Muscle layer of duodenum (tissue), 2 donors: ENCODE measurements around the gene KIRREL1.

Experiments
- H3K27ac ChIP-seq: one replicate; pipeline ENCODE4 v1.7.0; 2013; ENCODE audit warnings: mild to moderate bottlenecking, low read length
- H3K27me3 ChIP-seq: one replicate; pipeline ENCODE4 v1.7.0; 2013; ENCODE audit warnings: low read depth, mild to moderate bottlenecking, control low read depth, low read length
- H3K36me3 ChIP-seq, 2 donors: one replicate each; pipeline ENCODE4 v1.7.0; 2013; ENCODE audit warnings: low read length in 2 of 2, control low read depth in 1 of 2, mild to moderate bottlenecking in 1 of 2; ENCODE audit not compliant: insufficient read depth in 2 of 2, control insufficient read depth in 1 of 2
- H3K4me1 ChIP-seq, 2 donors: one replicate each; pipeline ENCODE4 v1.7.0; 2013; ENCODE audit warnings: low read length in 2 of 2, mild to moderate bottlenecking in 2 of 2, control low read depth in 1 of 2, moderate library complexity in 1 of 2; ENCODE audit not compliant: insufficient read depth in 2 of 2, control insufficient read depth in 1 of 2
- H3K4me3 ChIP-seq, 2 donors: one replicate each; pipeline ENCODE4 v1.7.0; 2013; ENCODE audit warnings: low read length in 2 of 2, low read depth in 1 of 2, mild to moderate bottlenecking in 1 of 2
- H3K9me3 ChIP-seq, 2 donors: one replicate each; pipeline ENCODE4 v1.7.0; 2013; ENCODE audit warnings: low read length in 2 of 2, control low read depth in 1 of 2, mild to moderate bottlenecking in 1 of 2; ENCODE audit not compliant: control insufficient read depth in 1 of 2
- donor health status: healthy.

KIRREL1 gene

DNA sequence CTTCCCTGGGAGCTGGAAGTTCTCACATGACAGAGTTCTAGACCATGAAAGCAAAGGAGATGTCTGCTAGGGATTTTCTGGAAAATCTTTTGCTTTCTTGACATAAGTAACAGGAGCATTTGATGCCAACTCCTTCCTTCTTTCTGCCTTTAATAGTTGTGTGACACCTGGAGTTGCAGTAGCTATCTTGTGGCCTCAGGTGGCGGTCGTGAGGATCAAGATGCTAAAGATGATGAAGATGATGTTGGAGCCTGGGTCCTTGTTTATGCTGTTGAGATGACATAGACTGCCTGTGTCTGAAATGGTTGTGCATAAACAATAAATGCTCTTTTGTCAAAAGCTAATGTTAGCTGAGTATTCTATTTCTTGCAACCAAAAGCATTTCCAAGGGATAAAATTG, 32.7 kb upstream of the KIRREL1 start:
- no peak overlapping the region for H3K4me3 ChIP-seq
- H3K36me3 ChIP-seq, result no peaks in the 10 kb centered on the region
- no peaks in the 10 kb centered on the region for H3K9me3 ChIP-seq
- H3K4me1 ChIP-seq, result no peaks in the 10 kb centered on the region
- no peaks in the 10 kb centered on the region for H3K27me3 ChIP-seq
- H3K27ac ChIP-seq, result no peak overlapping the region

DNA sequence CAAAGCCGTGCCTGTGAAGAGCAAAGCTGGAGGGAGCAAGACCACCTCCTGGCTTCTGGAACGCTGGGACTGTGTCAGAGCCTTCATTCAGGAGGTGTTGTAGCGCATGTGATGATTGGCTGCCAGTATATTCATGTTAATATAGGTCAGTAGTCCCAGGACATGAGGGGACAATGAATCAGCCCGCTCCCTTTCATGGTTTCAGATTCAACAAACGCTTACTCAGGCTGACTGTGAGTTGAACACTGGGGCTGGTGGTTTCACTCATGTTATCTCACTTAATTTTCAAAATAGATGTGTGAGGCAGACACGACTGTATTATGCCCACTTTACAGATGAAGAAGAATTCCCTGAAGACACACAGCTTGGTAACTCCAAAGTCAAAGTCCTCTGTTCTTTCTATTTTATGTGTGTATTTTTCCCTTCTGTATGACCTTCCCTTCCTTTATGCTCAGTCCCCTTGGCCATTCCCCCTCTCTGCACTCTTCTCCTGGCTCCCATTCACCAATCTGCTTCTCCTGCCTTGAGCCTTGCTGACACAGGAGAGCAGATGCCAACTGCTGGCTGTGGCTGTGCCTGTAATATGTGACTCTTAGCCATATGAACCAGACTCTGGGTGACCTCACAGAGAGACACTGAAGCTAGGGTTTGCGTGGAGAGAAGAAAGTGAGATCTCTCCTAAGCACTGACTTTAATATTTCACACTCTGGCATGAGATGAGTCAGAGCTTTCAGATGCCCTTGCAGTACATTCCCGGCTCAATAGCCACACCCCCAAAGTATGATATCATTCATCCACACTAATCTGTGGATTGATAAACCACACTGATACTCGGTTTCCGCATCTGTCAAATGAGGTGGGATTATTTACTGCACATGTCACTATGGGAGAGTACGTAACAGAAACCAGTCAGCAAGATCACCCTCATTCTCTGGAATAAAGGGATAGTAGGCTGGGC, 31.4 kb upstream of the KIRREL1 start:
- H3K27ac ChIP-seq, result no peak overlapping the region
- no peaks in the 10 kb centered on the region for H3K27me3 ChIP-seq
- peaks cover 0 to 3% of the 10 kb centered on the region in 2 donors for H3K9me3 ChIP-seq
- H3K36me3 ChIP-seq, result no peaks in the 10 kb centered on the region
- H3K4me1 ChIP-seq, result no peaks in the 10 kb centered on the region
- no peak overlapping the region for H3K4me3 ChIP-seq

DNA sequence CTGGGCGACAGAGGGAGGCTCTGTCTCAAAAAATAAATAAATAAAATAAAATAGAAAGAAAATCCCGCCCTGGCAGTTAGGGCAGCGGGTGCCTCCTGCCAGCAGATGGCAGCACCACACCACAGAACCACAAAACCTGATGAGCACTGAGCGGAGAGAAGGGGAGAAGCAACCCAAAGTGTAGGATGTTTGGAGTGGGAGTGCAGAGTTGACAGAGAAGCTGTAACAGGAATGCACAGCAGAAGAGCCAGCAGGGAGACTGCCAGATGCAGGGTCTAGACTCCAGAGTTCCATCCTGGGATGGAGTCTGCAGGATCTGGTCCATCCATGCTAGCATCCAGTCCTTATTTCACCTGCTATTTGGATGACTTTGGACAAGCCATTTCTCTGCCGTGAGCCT, 29.7 kb upstream of the KIRREL1 start:
- Histone ChIP-seq H3K27me3 (no peaks in the 10 kb centered on the region), H3K27ac (no peak overlapping the region), H3K9me3 (peaks cover 0 to 8% of the 10 kb centered on the region in 2 donors), H3K4me3 (no peak overlapping the region), H3K36me3 (no peaks in the 10 kb centered on the region), H3K4me1 (no peaks in the 10 kb centered on the region)

DNA sequence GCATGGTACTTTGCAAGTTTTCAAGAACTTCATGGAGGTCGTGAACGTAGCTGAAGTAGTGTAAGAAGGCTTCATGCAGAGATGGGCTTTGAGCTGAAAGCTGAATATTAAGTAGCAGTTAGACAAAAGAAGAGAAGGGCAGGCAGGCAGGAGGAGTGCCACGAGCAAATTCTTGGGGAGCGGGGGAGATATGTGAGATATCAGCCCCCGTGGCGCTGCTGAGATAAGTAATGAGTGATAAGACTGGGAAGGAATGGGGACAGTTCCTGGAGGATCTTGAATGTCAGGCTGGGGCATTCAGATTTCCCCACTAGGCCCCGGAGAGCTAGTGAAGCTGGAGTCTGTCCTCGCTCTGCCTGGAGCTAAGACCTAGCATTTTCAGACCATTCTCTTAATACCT, 27.9 kb upstream of the KIRREL1 start:
- H3K36me3 ChIP-seq, result no peaks in the 10 kb centered on the region
- no peaks in the 10 kb centered on the region for H3K27me3 ChIP-seq
- H3K4me1 ChIP-seq, result peaks cover 0 to 7% of the 10 kb centered on the region in 2 donors
- H3K27ac ChIP-seq, result no peak overlapping the region
- H3K9me3 ChIP-seq, result peaks cover 0 to 8% of the 10 kb centered on the region in 2 donors
- no peak overlapping the region for H3K4me3 ChIP-seq

DNA sequence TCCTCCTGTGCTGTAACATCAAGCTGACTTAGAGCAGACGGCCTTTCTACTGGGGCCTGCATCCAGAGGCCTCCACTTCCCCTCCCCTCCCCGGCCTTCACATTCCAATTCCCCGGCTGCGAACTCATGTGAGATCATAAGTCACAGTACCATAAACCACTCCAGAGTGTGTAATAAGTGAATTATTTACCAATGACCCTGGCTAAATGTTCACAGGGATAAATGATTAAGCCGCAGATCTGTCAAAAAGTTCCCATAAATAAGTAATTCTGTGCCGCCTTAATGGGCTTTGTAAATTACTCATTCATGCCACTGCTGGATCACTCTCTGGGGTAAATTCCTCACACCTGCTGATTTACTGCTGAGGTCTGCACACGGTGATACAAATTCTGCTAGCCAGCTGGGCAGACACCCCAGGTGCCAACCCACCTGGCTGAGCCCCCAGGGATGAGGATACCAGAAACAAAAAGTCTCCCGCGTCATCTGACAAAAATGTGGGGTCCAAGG, 27.4 kb upstream of the KIRREL1 start:
- Histone ChIP-seq H3K27me3 (no peaks in the 10 kb centered on the region), H3K27ac (no peak overlapping the region), H3K9me3 (peaks cover 0 to 8% of the 10 kb centered on the region in 2 donors), H3K4me3 (no peak overlapping the region), H3K4me1 (peaks cover 0 to 7% of the 10 kb centered on the region in 2 donors), H3K36me3 (no peaks in the 10 kb centered on the region)

DNA sequence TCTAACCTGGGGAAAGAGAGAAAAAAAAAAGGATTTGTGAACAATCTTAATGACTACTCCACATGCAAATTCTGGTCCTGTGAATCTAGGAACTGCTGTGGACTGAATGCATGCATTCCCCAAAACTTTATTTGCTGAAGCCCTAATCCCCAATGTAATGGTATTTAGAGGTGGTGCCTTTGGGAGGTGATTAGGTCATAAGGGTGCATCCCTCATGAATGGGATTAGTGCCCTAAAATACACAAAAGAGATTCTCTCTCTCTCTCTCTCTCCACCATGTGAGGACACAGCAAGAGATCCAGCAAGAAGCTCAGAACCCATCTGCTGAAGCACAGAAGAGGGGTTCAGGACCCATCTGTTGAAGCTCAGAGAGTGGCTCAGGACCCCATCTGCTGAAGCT, 26.2 kb upstream of the KIRREL1 start:
- Histone ChIP-seq H3K27me3 (no peaks in the 10 kb centered on the region), H3K4me1 (peaks cover 0 to 7% of the 10 kb centered on the region in 2 donors), H3K4me3 (no peak overlapping the region), H3K27ac (no peak overlapping the region), H3K9me3 (peaks cover 0 to 8% of the 10 kb centered on the region in 2 donors), H3K36me3 (no peaks in the 10 kb centered on the region)

DNA sequence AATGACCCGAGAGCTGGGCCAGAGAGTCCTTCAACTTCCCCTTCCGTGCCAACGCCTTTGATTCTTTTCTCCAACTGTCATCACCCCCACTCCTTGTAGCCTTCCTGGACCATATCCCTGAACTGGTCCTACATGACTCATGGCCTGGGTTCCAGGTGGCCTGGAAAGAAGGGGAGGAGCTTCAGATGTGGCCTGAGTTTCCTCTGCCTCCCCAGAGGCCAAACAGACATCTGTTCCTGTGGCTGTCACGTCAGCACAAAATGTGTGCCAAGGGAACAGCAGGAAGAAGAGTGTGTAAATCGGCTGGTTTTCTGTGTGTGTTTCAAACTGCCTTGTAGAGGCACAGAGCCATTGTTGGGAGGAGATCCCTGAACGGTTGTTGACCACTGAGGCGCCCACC, 24.9 kb upstream of the KIRREL1 start:
- Histone ChIP-seq H3K4me3 (no peak overlapping the region), H3K36me3 (no peaks in the 10 kb centered on the region), H3K4me1 (peaks cover 0 to 7% of the 10 kb centered on the region in 2 donors), H3K9me3 (peaks cover 0 to 8% of the 10 kb centered on the region in 2 donors), H3K27me3 (no peaks in the 10 kb centered on the region), H3K27ac (no peak overlapping the region)

DNA sequence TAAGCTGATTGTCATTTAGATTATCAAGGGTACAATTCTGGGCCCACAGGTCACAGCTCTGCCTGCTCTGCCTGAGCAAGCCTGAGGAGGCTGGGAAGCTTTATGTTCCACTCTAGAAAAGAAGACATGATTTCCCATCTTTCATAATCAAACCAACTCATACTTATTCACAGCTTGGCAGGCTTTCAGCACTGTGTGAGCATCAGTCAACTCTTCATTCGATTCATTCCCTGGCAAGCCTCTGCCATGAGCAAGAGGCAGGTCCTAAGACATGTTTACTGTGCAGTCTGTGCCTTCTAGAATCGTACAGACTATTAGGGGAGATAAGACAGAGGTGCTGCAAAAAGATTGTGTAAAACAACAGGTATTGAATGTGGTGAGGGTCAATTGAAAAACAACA, 24.5 kb upstream of the KIRREL1 start:
- Histone ChIP-seq H3K9me3 (peaks cover 0 to 8% of the 10 kb centered on the region in 2 donors), H3K27ac (no peak overlapping the region), H3K36me3 (no peaks in the 10 kb centered on the region), H3K4me1 (peaks cover 0 to 7% of the 10 kb centered on the region in 2 donors), H3K4me3 (no peak overlapping the region), H3K27me3 (no peaks in the 10 kb centered on the region)

DNA sequence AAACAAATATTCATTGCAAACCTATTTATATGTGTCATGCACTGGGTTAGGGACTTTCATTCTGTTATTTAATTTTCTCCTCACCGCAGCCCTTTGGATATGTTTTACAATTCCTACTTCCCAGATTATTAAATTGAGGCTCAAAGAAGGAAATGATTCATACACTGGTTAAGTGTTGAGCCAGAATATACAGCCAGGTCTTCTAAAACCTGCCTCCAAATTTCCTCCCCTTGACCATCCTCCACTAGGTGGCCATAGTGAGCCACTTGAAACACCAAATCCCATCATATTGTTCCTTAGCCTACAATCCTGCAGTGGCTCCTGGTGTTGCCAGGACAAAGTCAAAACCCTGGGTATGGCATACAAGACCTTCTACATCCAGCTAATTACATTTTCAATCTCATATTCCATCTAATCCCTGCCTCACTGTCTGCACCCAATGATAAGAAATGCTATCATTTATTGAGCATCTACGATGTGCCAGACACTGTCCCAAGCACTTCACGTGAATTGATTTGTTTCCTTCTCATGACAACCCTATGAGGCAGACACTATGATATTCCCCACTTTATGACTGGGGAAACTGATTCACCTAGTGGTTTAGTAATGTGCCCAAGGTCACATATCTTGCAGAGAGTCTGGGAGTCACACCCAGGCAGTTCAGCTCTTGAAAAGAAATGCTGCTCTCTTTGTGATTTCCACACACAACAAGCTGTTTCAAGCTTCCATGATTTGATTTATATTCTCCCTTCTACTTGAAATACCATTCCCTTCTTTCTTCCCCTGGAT, 23.6 kb upstream of the KIRREL1 start:
- no peaks in the 10 kb centered on the region for H3K27me3 ChIP-seq
- no peak overlapping the region for H3K27ac ChIP-seq
- H3K36me3 ChIP-seq, result no peaks in the 10 kb centered on the region
- H3K4me1 ChIP-seq, result peaks cover 0 to 7% of the 10 kb centered on the region in 2 donors
- peaks cover 0 to 8% of the 10 kb centered on the region in 2 donors for H3K9me3 ChIP-seq
- no peak overlapping the region for H3K4me3 ChIP-seq

DNA sequence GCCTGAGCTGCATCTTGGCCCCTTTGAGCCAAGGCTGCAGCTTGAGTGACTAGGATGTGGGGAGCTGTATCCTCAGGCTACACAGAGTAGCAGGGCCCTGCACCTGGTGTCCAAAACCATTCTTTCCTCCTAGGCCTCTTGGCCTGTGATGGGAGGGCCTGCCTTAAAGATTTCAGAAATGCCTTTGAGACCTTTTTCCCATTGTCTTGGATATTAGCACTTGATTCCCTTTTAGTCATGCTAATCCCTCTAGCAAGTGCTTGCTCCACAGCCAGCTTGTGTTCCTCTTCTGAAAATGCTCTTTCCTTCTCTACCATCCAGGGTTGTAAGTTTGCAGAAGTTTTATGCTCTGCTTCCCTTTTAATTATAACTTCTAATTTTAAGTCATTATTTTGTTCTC, 21.7 kb upstream of the KIRREL1 start:
- H3K9me3 ChIP-seq, result peaks cover 0 to 8% of the 10 kb centered on the region in 2 donors
- no peaks in the 10 kb centered on the region for H3K36me3 ChIP-seq
- H3K27me3 ChIP-seq, result no peaks in the 10 kb centered on the region
- H3K4me3 ChIP-seq, result no peak overlapping the region
- H3K27ac ChIP-seq, result no peak overlapping the region
- H3K4me1 ChIP-seq, result peaks cover 0 to 7% of the 10 kb centered on the region in 2 donors

DNA sequence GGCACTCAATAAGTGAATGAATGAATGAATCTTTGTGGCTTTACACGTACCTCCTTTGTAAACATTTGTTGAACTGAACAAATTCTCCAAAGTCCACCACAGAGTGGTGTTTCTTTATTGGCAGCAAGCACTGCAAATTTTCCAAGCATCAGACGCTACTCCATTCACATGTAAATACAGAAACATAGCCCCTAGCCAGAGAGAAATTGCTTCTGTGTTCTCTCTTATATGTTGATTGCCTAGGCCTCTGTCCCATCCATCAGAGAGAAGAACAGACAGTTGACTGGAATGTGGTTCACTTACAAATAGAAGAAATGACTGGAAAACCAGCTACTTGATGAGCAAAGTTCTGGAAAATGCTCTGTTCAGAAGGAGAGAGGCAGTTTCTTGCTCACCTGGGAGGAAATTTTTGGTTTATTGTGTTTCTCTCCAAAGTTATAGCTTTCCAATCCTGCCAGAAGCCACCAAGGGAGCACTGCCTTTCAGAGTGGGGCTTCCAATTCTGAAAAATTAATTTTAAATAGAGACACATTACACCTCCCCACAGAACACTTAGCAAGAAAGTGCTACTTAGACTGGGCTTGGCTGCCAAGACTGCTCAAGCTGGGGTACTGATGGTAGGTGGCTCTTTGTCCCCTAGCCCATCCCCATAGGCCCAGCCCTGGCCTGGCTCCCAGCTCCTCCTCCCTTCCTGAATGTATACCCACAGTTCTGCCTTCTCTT, 18.1 kb upstream of the KIRREL1 start:
- no peaks in the 10 kb centered on the region for H3K4me1 ChIP-seq
- H3K4me3 ChIP-seq, result no peak overlapping the region
- no peaks in the 10 kb centered on the region for H3K9me3 ChIP-seq
- no peaks in the 10 kb centered on the region for H3K36me3 ChIP-seq
- no peak overlapping the region for H3K27ac ChIP-seq
- no peaks in the 10 kb centered on the region for H3K27me3 ChIP-seq
